ENCODE data around the gene INPP5D.

DNA sequence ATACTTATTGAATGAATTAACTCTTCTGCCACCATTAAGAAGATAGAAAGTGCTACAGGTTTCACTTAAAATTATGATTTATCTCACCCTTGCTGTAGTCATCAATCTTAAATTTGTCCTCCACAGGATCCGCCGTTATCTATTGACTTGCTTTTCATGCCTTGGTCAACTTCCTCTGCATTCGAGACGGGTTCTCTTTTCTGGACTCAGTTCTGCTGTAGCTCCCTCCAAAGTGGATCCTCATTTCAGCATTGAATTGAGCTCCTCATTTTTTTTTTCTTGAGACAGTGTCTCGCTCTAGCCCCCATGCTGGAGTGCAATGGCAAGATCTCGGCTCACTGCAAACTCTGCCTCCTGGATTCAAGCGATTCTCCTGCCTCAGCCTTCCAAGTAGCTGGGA, 27.6 kb downstream of the INPP5D start:
- TF ChIP-seq EZH2 (IDR thresholded peaks at IDR 0.05; ENCODE audit: low read length), result no peak
- TF ChIP-seq, protein P1, sequence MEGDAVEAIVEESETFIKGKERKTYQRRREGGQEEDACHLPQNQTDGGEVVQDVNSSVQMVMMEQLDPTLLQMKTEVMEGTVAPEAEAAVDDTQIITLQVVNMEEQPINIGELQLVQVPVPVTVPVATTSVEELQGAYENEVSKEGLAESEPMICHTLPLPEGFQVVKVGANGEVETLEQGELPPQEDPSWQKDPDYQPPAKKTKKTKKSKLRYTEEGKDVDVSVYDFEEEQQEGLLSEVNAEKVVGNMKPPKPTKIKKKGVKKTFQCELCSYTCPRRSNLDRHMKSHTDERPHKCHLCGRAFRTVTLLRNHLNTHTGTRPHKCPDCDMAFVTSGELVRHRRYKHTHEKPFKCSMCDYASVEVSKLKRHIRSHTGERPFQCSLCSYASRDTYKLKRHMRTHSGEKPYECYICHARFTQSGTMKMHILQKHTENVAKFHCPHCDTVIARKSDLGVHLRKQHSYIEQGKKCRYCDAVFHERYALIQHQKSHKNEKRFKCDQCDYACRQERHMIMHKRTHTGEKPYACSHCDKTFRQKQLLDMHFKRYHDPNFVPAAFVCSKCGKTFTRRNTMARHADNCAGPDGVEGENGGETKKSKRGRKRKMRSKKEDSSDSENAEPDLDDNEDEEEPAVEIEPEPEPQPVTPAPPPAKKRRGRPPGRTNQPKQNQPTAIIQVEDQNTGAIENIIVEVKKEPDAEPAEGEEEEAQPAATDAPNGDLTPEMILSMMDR (optimal IDR thresholded peaks at IDR 0.05 in 1 of 3, IDR thresholded peaks at IDR 0.05 in 1 of 3, conservative IDR thresholded peaks at IDR 0.05 in 1 of 3; ENCODE audit: extremely low read depth in 1 of 3, insufficient read depth in 2 of 3, low read length in 3 of 3), result no peak
